SU-DHL-6 (cell line): ENCODE data around the gene GRPR.
"Not testable (repeated sequence)": the region's sequence is repeated elsewhere in the genome, so short reads cannot be mapped to it uniquely, and the experiment has no call there.

Experiments used
- H2AFZ ChIP-seq: fragments of 200-600 bp; sonication (generic); 2 replicates; pipeline ENCODE4 v1.6.1; 2014; ENCODE audit warnings: low read depth, mild to moderate bottlenecking, moderate library complexity, mixed read lengths, antibody characterized with exemption, low read length; ENCODE audit not compliant: severe bottlenecking
- H3F3A ChIP-seq: fragments of 200-600 bp; shearing (Covaris generic); 2 replicates; pipeline ENCODE4 v1.6.0; 2016; ENCODE audit warnings: antibody characterized with exemption, mild to moderate bottlenecking; ENCODE audit not compliant: insufficient read depth
- H3K27ac ChIP-seq: fragments of 200-600 bp; sonication (generic); 2 replicates; pipeline ENCODE4 v1.5.1; 2016; ENCODE audit warnings: low read depth, mild to moderate bottlenecking, low read length, moderate library complexity, mixed read lengths
- H3K27me3 ChIP-seq: fragments of 200-600 bp; sonication (generic), shearing (Covaris generic); 2 replicates; pipeline ENCODE4 v1.6.0; 2014; ENCODE audit warnings: mild to moderate bottlenecking, low read length
- H3K36me3 ChIP-seq: fragments of 200-600 bp; sonication (generic); 2 replicates; pipeline ENCODE4 v1.6.1; 2014; ENCODE audit warnings: mild to moderate bottlenecking, low read length, mixed read lengths
- H3K4me2 ChIP-seq: fragments of 300-600, 200-600 bp; shearing (Covaris generic), sonication (generic); 2 replicates; pipeline ENCODE4 v1.6.0; 2014; ENCODE audit warnings: low read length, low read depth, mild to moderate bottlenecking; ENCODE audit not compliant: poor library complexity, severe bottlenecking
- H3K4me3 ChIP-seq: fragments of 200-600 bp; sonication (generic); 2 replicates; pipeline ENCODE4 v1.5.1; 2014; ENCODE audit warnings: antibody characterized with exemption, low read length, mild to moderate bottlenecking, mixed read lengths; ENCODE audit not compliant: insufficient read depth, poor library complexity, severe bottlenecking
- H3K79me2 ChIP-seq: fragments of 200-600 bp; sonication (generic); 2 replicates; pipeline ENCODE4 v1.6.1; 2014; ENCODE audit warnings: mild to moderate bottlenecking, low read length, moderate library complexity; ENCODE audit not compliant: insufficient read depth
- H3K9ac ChIP-seq: fragments of 200-600 bp; sonication (generic); 2 replicates; pipeline ENCODE4 v1.7.0; 2014; ENCODE audit warnings: mild to moderate bottlenecking, low read length
- H3K9me2 ChIP-seq: fragments of 200-600 bp; sonication (generic); replicated peaks from 2 replicates; pipeline ENCODE4 v1.6.1; 2014; ENCODE audit warnings: low read length; ENCODE audit not compliant: insufficient read depth
- H3K9me3 ChIP-seq: fragments of 200-600 bp; sonication (generic); 2 replicates; pipeline ENCODE4 v1.6.1; 2014; ENCODE audit warnings: low read length, mixed read lengths; ENCODE audit not compliant: insufficient read depth
- H4K20me1 ChIP-seq: fragments of 200-600 bp; sonication (generic); 2 replicates; pipeline ENCODE4 v1.6.1; 2014; ENCODE audit warnings: low read depth, mild to moderate bottlenecking, antibody characterized with exemption, low read length, moderate library complexity, mixed read lengths
- EZH2phosphoT487 ChIP-seq: fragments of 200-600 bp; sonication (generic), shearing (Covaris generic); conservative IDR thresholded peaks from 2 replicates; pipeline ENCODE4 v1.6.1; 2018; ENCODE audit warnings: mild to moderate bottlenecking, antibody characterized with exemption, low read length, moderate library complexity, mixed read lengths
- TF ChIP-seq, protein P1 (sequence below): fragments of 200-600 bp; sonication (generic); IDR thresholded peaks from one replicate; pipeline ENCODE4 v1.5.1; 2017; ENCODE audit warnings: antibody characterized with exemption, mild to moderate bottlenecking, low read length, moderate library complexity; ENCODE audit not compliant: insufficient read depth, poor library complexity, severe bottlenecking

The GRPR gene

DNA sequence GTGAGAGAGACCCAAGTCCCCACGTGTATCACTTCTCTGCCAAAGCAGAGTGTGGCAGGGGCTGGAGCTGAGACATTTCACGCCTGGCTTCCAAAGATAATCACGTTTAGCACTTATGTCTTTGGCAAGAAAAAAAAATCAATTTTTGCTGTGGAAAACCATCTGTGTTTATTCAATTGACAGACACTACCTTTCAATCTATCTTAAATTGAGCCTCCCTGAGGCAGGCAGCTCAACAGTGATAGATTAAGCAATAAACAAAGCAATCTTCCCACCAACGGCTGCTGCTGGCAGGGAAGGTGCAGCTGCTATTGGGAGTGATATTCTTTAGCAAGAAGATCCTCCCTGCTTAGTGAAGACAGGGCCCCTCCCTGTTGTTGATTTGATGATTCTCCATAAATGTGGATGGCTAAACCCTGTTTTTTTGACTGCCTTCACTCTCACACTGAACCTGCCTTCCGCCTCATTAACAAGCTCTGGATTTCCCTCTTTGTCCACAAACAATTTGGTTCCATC lies 32.3 kb downstream of the GRPR start:
- Histone ChIP-seq H3K9ac (no peak overlapping the region), H3K9me2 (no peaks in the 10 kb centered on the region), H3K27me3 (no peaks in the 10 kb centered on the region), H3K4me3 (no peak overlapping the region), H3K27ac (no peak overlapping the region), H3K9me3 (no peaks in the 10 kb centered on the region), H3F3A (no peaks in the 10 kb centered on the region), H2AFZ (no peak overlapping the region), H3K36me3 (no peaks in the 10 kb centered on the region), H3K4me2 (no peak overlapping the region), H3K79me2 (no peaks in the 10 kb centered on the region), H4K20me1 (no peaks in the 10 kb centered on the region)
- TF ChIP-seq, protein P1, sequence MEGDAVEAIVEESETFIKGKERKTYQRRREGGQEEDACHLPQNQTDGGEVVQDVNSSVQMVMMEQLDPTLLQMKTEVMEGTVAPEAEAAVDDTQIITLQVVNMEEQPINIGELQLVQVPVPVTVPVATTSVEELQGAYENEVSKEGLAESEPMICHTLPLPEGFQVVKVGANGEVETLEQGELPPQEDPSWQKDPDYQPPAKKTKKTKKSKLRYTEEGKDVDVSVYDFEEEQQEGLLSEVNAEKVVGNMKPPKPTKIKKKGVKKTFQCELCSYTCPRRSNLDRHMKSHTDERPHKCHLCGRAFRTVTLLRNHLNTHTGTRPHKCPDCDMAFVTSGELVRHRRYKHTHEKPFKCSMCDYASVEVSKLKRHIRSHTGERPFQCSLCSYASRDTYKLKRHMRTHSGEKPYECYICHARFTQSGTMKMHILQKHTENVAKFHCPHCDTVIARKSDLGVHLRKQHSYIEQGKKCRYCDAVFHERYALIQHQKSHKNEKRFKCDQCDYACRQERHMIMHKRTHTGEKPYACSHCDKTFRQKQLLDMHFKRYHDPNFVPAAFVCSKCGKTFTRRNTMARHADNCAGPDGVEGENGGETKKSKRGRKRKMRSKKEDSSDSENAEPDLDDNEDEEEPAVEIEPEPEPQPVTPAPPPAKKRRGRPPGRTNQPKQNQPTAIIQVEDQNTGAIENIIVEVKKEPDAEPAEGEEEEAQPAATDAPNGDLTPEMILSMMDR: no peak
- TF ChIP-seq EZH2phosphoT487: no peak

DNA sequence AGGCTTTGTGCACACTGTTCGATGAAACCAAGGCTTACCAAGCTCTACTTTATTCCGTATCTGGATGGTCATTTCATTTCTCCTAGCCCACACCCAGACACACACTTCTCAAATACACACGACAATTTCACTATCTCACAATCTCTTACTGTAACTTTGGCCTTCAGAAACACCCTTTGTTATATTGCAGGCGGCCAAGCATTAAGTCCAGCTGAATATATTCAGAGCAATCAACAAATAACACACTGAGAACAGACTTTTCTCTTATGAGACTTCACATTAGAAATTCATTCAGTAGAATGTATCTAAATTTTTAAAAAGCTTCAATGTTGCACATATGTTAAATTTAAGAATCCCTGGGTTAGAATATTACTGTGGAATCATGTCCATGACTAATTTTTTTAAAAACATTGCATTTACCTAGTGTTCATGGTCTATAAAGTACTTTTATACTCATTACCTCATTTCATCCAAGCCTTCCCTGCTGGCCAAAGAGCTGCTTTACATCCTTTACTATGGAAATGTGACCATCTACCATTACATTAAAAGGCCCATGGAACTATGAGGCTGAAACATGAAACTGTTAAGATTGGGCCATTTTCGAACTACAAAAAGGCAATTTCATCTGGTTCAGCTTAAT lies 33.4 kb downstream of the GRPR start:
- H3K27me3 ChIP-seq: no peaks in the 10 kb centered on the region
- no peak overlapping the region for H3K27ac ChIP-seq
- TF ChIP-seq EZH2phosphoT487: no peak
- TF ChIP-seq, protein P1: no peak
- H2AFZ ChIP-seq: no peak overlapping the region
- no peaks in the 10 kb centered on the region for H3K79me2 ChIP-seq
- H3K4me2 ChIP-seq: no peak overlapping the region
- H3K4me3 ChIP-seq: no peak overlapping the region
- H4K20me1 ChIP-seq: no peaks in the 10 kb centered on the region
- H3K36me3 ChIP-seq: no peaks in the 10 kb centered on the region
- H3F3A ChIP-seq: no peaks in the 10 kb centered on the region
- H3K9me2 ChIP-seq: no peaks in the 10 kb centered on the region
- H3K9me3 ChIP-seq: no peaks in the 10 kb centered on the region
- no peak overlapping the region for H3K9ac ChIP-seq

DNA sequence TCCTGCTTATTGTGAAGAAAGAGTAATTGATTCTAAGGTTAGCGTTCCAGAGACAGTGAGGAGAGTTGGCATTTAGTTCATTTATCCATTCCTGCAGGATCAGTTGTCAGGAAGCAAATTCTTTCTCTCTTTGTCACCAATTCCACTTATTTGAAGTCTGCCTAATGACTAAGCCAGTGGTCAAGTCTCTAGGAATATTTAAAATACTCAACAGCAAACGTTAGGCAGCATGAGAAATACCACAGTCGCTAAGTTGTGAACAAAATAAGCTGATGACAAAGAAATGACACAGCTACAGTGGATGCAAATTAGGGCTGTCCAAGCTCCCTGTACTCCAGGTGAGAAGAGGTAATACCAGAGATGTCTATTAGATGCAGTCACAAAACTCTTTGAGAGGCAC lies 37.4 kb downstream of the GRPR start:
- Histone ChIP-seq H3K9me3 (no peaks in the 10 kb centered on the region), H3K4me2 (no peak overlapping the region), H2AFZ (no peak overlapping the region), H3K9me2 (no peaks in the 10 kb centered on the region), H3F3A (no peaks in the 10 kb centered on the region), H4K20me1 (no peaks in the 10 kb centered on the region), H3K27me3 (no peaks in the 10 kb centered on the region), H3K79me2 (no peaks in the 10 kb centered on the region), H3K36me3 (no peaks in the 10 kb centered on the region), H3K9ac (no peak overlapping the region), H3K4me3 (no peak overlapping the region), H3K27ac (no peak overlapping the region)
- no peak for TF ChIP-seq EZH2phosphoT487
- TF ChIP-seq, protein P1: no peak

DNA sequence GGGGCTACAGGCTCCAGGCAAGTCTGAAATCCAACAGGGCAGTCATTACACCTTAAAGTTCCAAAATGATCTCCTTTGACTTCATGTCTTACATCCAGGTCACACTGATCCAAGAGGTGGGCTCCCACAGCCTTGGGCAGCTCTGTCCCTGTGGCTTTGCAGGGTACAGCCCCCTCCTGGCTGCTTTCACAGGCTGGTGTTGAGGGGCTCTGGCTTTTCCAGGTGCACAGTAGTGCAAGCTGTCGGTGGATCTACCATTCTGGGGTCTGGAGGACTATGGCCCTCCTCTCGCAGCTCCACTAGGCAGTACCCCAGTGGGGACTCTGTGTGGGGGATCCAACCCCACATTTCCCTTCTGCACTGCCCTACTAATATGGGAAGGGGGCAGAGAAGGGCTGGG lies 37.8 kb downstream of the GRPR start:
- not testable (repeated sequence) for H3K79me2 ChIP-seq, H3K4me2 ChIP-seq, H4K20me1 ChIP-seq, H3K9me2 ChIP-seq, H3K27ac ChIP-seq, H3K36me3 ChIP-seq, H3K4me3 ChIP-seq, H2AFZ ChIP-seq, H3K9ac ChIP-seq, H3K9me3 ChIP-seq, H3K27me3 ChIP-seq, H3F3A ChIP-seq
